SH-SY5Y (cell line): ENCODE data around the gene MTFP1.

ENCODE experiments used
- GATA2 ChIP-seq: IDR thresholded peaks from 2 replicates; pipeline ENCODE4 v1.6.1; 2011; ENCODE audit warnings: mild to moderate bottlenecking, low read depth, low read length
- GATA3 ChIP-seq: IDR thresholded peaks from 2 replicates; pipeline ENCODE4 v1.6.1; 2011; ENCODE audit warnings: low read depth, mild to moderate bottlenecking, low read length, moderate library complexity

The MTFP1 gene

GRCh38 chr22:30416403-30416802 is 9.2 kb upstream of the MTFP1 start:
- TF ChIP-seq GATA3 (no peak), GATA2 (no peak)

DNA sequence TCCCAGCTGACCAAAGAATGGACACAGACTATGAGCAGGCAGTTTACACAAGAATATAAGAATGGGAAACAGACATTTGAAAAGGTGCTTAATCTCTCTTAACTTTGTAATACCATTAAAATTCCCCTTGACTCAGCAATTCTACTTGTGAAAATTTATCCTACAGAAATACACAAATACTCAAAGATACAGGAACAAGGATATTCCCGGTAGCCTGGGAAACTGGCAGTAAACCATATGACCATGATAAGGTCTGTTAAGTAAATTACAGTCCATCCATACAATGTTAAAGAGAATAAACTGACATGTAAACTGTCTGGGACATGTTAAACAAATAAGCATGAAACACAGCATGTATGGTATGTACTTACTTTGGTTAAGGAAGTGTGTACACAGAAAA is 8.7 kb upstream of the MTFP1 start:
- no peak for TF ChIP-seq GATA2
- no peak for TF ChIP-seq GATA3

GRCh38 chr22:30420347-30421125 is 5.0 kb upstream of the MTFP1 start:
- no peak for TF ChIP-seq GATA3
- TF ChIP-seq GATA2 = no peak

GRCh38 chr22:30421695-30422480 is 3.7 kb upstream of the MTFP1 start:
- TF ChIP-seq GATA3 = no peak
- no peak for TF ChIP-seq GATA2

- TF ChIP-seq GATA2 = no peak
- TF ChIP-seq GATA3 = no peak
Observed at GRCh38 chr22:30422481-30423300, 2.9 kb upstream of the MTFP1 start.

DNA sequence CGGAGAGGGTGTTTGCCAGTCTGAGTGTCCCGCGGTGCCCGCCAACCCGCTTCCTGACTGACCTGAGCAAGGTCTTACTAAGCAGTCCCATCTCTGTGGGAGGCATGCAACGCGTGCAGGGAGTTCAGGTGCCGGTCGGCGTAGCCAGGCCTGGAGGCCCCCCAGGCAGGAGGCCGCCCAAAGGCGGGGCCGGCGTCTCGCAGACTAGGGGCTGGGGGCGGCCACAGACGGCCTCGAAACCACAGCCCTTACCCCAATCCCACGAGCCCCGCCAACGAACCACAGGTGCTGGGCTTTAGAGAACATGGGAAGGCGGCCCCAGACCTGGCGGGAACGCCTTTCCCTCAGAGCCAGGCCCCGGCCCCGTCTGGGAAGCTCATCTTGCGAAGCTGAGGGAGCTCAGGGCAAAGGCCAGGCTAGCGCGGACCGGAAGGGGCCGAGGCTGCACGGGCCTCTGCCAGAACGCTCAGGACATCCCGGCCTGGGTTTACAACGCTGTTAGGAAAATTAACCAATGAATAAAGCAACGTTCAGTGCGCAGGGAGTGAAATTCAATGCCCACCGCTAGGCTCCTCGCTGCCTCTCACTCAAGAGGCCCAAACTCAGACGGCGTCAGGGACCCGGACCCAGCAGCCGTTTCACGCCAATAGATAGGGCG is 2.1 kb upstream of the MTFP1 start:
- no peak for TF ChIP-seq GATA2
- no peak for TF ChIP-seq GATA3

DNA sequence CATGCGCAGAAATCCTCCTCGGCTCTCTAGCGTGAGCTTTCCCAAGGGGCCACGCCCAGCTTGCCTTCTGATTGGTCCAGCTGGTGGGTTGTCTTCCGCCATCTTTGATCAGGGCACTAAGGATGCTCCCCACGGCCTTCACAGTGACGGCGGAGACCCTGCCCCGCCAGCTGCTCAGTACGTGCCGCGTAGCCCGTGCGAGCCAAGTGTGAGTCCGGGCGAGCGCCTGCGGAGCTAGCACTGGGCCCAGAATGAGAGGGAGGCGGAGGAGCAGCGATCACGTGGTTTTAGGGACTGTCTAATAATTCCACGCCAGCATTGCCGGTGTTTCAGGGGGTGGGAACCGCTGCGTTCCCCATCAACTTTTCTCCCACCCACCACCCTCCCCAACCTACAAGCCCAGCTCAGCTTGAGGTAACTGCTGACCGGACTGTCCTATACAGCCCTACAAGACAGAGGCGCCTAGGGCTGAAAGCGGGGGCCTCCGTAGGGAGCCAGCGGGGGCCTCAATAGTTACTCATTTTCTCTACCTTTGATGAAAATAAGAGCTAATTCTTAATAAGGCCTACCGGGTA is 1.5 kb upstream of the MTFP1 start:
- no peak; the same call in 1 of the 2 replicates for TF ChIP-seq GATA2
- no peak for TF ChIP-seq GATA3

DNA sequence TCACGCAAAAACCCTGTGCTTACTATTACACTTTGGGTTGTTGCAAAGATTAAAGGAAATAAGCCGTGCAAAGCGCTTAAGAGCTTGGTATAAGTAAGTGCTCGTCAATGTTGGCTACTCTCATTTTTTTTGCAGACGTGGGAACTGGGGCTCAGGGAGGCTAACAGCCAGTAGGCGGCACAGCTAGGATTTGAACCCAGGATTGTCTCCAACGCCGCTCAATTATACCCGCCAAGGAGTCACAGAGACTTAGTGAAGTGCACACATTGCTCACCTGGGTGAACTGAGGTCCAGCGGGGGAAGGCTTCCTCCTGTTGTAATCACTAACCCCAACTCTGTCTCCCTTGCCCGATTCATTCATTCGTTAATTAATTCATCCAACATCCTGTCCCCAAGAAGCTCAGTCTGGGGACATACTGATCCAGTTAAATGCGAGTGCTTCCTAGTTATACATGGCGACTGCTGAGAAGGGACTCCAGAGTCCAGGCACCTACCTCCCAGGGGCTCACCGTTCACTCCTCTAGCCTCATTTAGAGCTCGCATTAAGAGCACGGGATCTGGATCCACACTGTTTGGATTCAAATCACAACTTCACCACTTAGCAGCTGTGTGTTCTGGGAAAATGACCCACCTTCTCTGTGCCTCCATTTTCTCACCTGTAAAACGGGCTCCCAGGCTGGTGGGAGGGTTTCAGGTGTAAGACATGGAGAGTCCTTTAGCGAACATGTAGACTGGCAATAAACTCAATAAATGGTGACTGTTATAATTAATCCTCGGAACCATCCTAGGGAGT is 838 bp upstream of the MTFP1 start:
- no peak for TF ChIP-seq GATA2
- TF ChIP-seq GATA3 = no peak

- TF ChIP-seq GATA2 (no peak), GATA3 (no peak)
Observed at GRCh38 chr22:30425327-30425615, 297 bp upstream of the MTFP1 start.

DNA sequence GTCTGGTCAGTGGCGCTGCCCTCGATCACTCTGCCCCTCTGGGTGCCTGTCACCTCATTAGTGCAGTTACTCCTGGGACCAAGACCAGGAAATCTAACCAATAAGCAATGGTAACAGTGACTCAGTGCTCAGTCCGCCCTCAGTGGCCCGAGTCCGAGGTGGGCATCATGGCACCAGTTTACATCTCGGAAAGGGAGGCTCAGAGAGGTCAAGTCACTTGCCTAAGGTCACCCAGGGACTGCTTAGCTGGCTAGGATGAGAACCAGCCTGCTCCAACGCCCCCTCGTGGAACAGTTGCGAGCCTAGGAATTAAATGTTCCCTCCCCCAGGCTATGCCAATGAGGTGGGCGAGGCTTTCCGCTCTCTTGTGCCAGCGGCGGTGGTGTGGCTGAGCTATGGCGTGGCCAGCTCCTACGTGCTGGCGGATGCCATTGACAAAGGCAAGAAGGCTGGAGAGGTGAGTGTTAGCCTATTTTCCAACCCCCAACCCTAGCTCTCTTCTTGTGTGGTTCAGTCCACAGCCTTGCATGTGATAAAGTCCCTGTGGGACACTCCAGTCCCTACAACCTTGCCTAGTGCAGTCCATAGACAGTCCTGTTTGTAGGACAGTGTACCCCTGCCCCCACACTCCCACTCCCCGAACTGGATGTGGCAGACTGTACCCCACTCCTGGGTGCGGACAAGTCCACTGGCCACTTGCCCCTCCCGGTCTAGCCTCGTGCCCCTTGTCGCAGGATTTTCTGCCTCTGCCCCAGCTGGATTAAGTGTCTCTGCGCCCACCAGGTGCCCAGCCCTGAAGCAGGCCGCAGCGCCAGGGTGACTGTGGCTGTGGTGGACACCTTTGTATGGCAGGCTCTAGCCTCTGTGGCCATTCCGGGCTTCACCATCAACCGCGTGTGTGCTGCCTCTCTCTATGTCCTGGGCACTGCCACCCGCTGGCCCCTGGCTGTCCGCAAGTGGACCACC is 1.1 kb downstream of the MTFP1 start:
- TF ChIP-seq GATA3 (no peak), GATA2 (no peak)

DNA sequence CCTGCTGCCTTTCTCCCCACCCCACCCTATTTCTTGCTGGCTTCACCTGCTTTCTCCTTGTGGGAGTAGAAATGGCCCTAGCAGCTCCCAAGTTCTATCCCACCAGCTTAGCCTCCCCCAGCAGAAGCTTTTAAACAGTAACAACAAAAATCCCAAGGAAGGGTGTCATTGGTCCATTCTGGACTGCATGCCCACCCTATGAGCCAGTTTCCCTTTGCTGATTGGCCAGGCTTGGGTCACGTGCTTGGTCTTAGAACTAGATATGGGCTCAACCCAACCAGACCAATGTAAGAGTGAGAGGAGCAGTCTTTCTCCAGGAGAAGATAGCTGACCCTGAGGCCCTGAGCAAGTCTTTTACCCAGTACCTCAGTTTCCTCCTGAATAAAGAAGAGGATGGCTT is 2.3 kb downstream of the MTFP1 start:
- TF ChIP-seq GATA3 = no peak
- TF ChIP-seq GATA2 = no peak

DNA sequence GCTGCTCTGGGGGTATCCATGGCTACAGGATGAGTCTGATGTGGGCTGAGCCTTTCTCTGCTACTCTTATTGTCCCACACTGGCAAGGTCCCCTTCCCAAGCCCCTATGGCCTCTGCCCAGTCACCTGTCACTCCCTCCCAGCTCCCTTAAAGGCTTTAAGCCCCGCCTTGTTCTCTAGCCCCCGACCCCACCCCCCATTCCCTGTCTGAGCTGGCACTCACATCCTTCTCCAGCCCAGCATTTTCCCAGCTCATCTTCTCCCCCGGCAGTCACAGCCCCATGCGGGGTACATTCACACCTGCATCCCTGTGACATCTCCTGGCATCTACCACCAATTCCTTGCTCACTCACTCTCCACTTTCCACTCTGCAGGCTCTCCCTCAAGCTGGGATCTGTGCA is 4.3 kb downstream of the MTFP1 start:
- no peak for TF ChIP-seq GATA2
